GM15510 (cell line): ENCODE measurements around the gene NKTR.

Source experiments
- POLR2A ChIP-seq: IDR thresholded peaks from 3 replicates; pipeline ENCODE4 v1.6.1; 2011; ENCODE audit warnings: borderline replicate concordance; ENCODE audit not compliant: insufficient read length; ENCODE audit errors: extremely low read depth

The NKTR gene

DNA sequence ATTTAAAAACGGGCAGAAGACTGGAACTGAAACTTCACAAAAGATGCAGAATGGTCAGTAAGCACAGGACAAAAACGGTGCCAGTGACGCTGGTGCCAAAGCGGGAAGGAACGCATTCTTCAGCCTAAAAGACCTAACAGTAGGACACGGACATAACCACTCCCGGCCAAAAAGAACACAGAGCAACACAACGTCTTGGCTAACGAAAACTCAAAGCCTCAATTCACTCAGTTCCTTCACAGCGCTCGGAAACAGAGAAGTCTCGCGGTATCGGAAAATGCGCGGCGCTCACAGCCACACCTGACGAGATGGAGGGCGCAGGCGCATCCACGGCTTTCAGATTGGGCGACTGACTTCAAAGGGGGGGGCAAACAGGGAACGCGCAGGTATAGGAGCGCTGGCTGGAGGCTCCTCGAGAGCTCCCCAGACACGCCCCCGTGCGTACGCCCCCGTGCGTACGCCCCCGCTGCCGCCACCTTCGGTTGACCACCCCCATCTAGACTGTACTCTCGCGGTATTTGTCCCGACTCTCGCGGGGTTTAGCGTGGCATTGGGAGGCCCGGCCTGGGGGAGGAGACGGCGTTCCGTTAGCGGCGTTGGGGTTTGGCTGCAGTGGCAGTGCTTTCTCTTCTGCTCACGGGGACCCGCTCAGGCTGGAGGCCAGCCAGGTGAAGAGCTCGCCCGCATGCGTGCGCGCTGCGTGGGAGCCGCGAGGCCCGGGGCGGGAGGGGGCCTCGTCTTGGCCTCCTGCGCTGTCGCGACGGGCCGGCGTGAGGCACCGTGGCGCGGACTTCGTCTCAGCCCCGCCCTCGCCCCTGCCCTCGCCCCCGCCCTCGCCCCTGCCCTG, at the start of gene NKTR:
NKTR (plus strand) TSS at position 576 of the 847 bp plus-strand sequence. CDS start 321 bp downstream, outside the sequence.
- TF ChIP-seq POLR2A = peak; percentile 76

DNA sequence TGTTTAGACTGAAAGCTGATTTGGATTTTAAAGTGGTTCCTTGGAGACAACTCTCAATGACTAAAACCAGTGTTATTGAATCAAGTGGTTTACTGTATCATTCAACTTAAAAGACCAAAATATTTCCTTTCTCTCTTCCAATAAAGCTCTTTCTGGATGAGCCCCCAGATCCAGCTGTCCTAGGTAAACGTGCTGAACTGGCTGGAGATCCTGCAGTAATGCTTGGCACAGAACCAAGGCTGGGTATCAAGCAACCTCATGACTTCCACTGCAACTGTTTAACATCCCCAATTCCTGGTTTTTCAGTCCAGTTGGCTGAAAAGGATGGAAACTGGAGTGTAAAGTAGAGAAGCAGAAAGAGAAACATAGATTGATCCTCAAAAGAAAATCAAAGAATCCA, 47.7 kb upstream of the NKTR start:
- no peak for TF ChIP-seq POLR2A

GRCh38 chr3:42556089-42556632, 44.3 kb upstream of the NKTR start:
- TF ChIP-seq POLR2A = no peak

GRCh38 chr3:42557854-42558253, 42.6 kb upstream of the NKTR start:
- no peak for TF ChIP-seq POLR2A

- TF ChIP-seq POLR2A = no peak
Measured at GRCh38 chr3:42562047-42562907, 38.2 kb upstream of the NKTR start.

GRCh38 chr3:42569593-42570142, 30.8 kb upstream of the NKTR start:
- no peak for TF ChIP-seq POLR2A

DNA sequence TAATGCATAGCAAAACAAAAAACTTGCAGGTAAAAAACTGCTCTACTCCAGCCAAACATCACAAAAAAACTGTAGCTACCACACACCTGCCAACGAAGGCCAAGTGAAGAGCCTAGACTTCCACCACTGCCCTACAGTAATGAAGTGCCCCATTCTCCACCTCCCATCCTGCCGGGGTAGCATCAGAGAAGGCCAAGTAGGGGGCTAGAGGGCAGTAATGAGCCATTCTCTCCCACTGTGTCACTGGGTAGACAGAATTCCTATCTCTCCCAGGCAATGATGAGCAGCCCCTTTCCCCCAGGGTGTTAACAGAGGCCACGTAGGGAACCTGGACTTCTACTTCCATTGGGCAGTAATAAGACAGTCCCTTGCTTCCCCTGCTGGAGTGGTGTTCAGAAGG, 28.2 kb upstream of the NKTR start:
- no peak for TF ChIP-seq POLR2A

- TF ChIP-seq POLR2A = no peak
Measured at GRCh38 chr3:42575137-42575741, 25.2 kb upstream of the NKTR start.

GRCh38 chr3:42578054-42578453, 22.4 kb upstream of the NKTR start:
- TF ChIP-seq POLR2A = no peak

- TF ChIP-seq POLR2A = no peak
Measured at GRCh38 chr3:42581400-42581708, 19.1 kb upstream of the NKTR start.

GRCh38 chr3:42581709-42582473, 18.6 kb upstream of the NKTR start, which contains the start of gene SEC22C:
Gene SEC22C, minus strand, starts transcription at chr3:42581967. Its CDS starts 12,921 bp downstream, at chr3:42569046.
- peak; percentile 86 for TF ChIP-seq POLR2A

DNA sequence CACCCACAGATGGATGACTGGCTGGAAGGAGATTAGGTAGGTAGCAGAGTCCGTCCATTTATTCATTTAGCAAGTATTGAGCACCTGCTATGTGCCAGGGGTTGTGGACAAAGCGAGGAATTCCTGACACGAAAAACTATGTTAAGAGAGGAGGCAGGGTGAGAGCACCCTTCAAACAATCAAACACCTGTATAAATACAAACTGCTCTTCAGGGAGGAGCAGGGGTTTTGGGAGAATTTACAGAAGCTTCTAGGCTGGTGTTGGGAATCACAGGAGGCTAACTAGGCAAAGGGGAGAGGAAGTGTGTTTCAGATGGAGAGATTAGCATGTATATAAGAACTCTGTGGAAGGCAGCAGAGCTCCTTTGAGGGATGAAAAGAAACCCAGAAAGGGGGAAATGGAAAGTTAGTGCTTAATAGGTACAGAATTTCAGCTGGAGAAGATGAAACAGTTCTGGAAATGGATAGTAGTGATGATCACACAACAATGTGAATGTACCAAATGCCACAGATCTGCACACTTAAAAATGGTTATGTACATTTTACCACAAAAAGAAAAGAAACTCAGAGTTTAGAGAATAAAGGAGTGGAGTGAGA, 17.9 kb upstream of the NKTR start:
- no peak for TF ChIP-seq POLR2A

DNA sequence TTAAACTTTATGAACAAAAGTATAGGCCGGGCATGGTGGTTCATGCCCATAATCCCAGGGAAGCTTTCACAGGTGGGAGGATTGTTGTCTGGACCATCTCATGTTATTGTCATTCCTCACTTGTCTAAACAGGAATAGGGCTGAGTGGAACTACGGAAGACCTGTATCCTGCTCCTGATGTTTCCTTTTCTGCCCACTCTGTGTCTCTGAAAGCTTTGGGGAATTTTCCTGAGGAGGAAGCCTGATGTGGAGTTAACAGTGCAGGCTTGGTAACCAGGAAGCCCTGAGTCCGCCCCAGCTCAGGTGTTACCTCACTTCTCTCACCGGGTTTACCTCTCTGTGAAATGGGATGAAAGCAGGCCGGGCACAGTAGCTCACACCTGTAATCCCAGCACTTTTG, 11.9 kb upstream of the NKTR start:
- TF ChIP-seq POLR2A = no peak
